Measurements from ENCODE around the gene ALDH3B1.

ALDH3B1 gene

GRCh38 chr11:68015467-68015866, 5.3 kb downstream of the ALDH3B1 start:
- no peak for TF ChIP-seq CTCF (IDR thresholded peaks at IDR 0.05; ENCODE audit: low read depth, low read length)
- H3K36me3 ChIP-seq, result no peaks in the 10 kb centered on the region
- H3K27me3 ChIP-seq (ENCODE audit: insufficient read depth, low read depth, severe bottlenecking), result no peaks in the 10 kb centered on the region
- H3K4me3 ChIP-seq (ENCODE audit: low read depth, low read length), result no peak overlapping the region
- no peak overlapping the region for H3K27ac ChIP-seq
- no peaks in the 10 kb centered on the region for H3K9me3 ChIP-seq (ENCODE audit: severe bottlenecking)
- no peak for DNase-seq

- no peaks in the 10 kb centered on the region for H3K9me3 ChIP-seq (ENCODE audit: severe bottlenecking)
- H3K4me3 ChIP-seq (ENCODE audit: low read depth, low read length), result no peak overlapping the region
- TF ChIP-seq CTCF (IDR thresholded peaks at IDR 0.05; ENCODE audit: low read depth, low read length), result no peak
- H3K27ac ChIP-seq, result no peak overlapping the region
- no peaks in the 10 kb centered on the region for H3K36me3 ChIP-seq
- H3K27me3 ChIP-seq (ENCODE audit: insufficient read depth, low read depth, severe bottlenecking), result no peaks in the 10 kb centered on the region
- no peak for DNase-seq
Observed at GRCh38 chr11:68016161-68016903, 6.2 kb downstream of the ALDH3B1 start.

- no peak for TF ChIP-seq CTCF (IDR thresholded peaks at IDR 0.05; ENCODE audit: low read depth, low read length)
- Histone ChIP-seq H3K27ac (no peak overlapping the region), H3K9me3 (ENCODE audit: severe bottlenecking) (no peaks in the 10 kb centered on the region), H3K27me3 (ENCODE audit: insufficient read depth, low read depth, severe bottlenecking) (no peaks in the 10 kb centered on the region), H3K4me3 (ENCODE audit: low read depth, low read length) (no peak overlapping the region), H3K36me3 (no peaks in the 10 kb centered on the region)
- no peak for DNase-seq
Observed at GRCh38 chr11:68016904-68017817, 7.0 kb downstream of the ALDH3B1 start.

GRCh38 chr11:68017980-68018729, 8.0 kb downstream of the ALDH3B1 start:
- H3K4me3 ChIP-seq (ENCODE audit: low read depth, low read length), result no peak overlapping the region
- H3K9me3 ChIP-seq (ENCODE audit: severe bottlenecking), result no peaks in the 10 kb centered on the region
- H3K27me3 ChIP-seq (ENCODE audit: insufficient read depth, low read depth, severe bottlenecking), result no peaks in the 10 kb centered on the region
- no peak overlapping the region for H3K27ac ChIP-seq
- H3K36me3 ChIP-seq, result no peaks in the 10 kb centered on the region
- TF ChIP-seq CTCF (IDR thresholded peaks at IDR 0.05; ENCODE audit: low read depth, low read length), result no peak
- DNase-seq, result no peak

- TF ChIP-seq CTCF (IDR thresholded peaks at IDR 0.05; ENCODE audit: low read depth, low read length), result no peak
- Histone ChIP-seq H3K27me3 (ENCODE audit: insufficient read depth, low read depth, severe bottlenecking) (no peaks in the 10 kb centered on the region), H3K4me3 (ENCODE audit: low read depth, low read length) (no peak overlapping the region), H3K36me3 (no peaks in the 10 kb centered on the region), H3K9me3 (ENCODE audit: severe bottlenecking) (no peaks in the 10 kb centered on the region), H3K27ac (no peak overlapping the region)
- no peak for DNase-seq
Observed at GRCh38 chr11:68018730-68019190, 8.6 kb downstream of the ALDH3B1 start.
